HG02885 (cell line): ENCODE results near the gene RBFOX2.

ENCODE experiments used
- ATAC-seq: cut with Tn5 transposase; IDR thresholded peaks from one replicate; pipeline ENCODE4 v1.9.1; 2021; ENCODE audit warnings: mild to moderate bottlenecking; ENCODE audit not compliant: unreplicated experiment, poor library complexity

Gene RBFOX2

DNA sequence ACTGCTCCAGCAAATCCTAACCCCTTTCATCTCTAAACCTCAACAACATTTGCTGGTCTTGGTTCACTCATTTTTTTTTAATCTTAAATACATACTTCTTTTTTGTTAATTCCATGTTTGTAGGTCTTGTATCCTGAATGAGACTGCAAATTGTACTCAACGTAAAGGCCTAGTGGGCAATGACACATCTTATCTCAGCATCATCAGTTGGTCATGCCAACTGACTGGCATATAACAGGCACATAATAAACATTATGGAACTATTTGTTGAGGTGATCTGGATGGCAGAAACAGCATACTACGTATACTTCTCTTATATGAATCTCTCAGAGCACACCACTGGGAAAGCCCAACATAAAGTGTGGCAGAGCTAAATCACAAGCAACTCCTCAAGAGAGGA, 116.7 kb downstream of the RBFOX2 start:
- ATAC-seq = no peak

DNA sequence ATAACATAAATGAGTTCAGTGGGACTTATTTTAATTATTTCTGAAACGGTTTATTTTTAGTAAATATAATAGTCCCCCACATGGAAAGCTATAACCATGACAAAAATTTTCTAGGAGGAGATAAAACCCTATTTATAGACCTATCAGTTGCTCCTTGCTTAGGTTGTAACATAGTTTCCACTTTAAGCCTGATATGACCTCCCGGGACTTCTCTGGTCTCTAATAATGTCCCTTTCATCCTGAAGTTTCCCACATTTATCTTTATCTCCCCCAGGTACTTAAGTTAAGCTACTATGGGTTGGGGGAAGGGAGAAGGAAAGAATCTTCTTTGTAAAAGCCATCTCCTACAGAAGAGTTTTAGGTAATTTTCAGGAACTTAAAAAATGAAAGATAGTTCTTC, 117.7 kb downstream of the RBFOX2 start:
- no peak for ATAC-seq

GRCh38 chr22:35910003-35910769, 118.4 kb downstream of the RBFOX2 start:
- ATAC-seq = no peak

DNA sequence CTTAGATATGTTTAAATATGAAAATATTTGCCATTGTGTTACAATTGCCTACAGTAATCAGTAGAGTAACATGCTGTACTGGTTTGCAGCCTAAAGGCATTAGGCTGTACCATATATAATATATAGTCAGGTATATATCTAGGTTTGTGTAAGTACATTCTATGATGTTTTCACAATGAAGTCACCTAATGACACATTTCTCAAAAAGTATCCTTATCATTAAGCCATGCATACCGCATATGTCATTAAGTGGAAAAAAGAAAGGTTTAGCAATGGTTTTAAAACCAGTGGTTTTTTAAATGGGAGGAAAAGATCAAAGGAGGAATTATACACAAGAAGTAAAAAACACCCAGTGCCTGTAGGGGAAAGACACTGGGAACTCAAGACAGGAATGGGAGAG, 122.7 kb downstream of the RBFOX2 start:
- ATAC-seq = no peak

GRCh38 chr22:35904752-35905151, 123.9 kb downstream of the RBFOX2 start:
- no peak for ATAC-seq

GRCh38 chr22:35904336-35904692, 124.3 kb downstream of the RBFOX2 start:
- no peak for ATAC-seq

GRCh38 chr22:35903571-35904335, 124.9 kb downstream of the RBFOX2 start:
- no peak for ATAC-seq

GRCh38 chr22:35900483-35901168, 128.0 kb downstream of the RBFOX2 start:
- no peak for ATAC-seq

DNA sequence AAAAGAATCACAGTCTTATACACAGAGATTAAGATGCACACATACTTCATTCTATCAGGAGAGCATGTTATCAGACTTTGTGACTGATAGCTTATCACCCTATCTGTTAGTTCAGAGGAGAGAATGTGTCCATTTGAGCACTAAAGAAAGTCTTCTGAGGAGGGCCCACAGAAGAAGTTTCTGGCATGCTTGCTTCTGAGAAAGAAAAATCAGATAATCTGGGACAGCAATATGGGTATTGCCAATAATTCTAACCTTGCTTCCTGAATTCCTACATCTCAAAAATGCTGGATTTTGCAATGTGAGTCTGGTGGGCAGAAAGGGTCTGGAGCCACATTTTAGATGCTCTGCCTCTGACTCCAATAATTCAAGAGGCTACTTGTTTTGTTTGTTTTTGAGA, 128.9 kb downstream of the RBFOX2 start:
- no peak for ATAC-seq

DNA sequence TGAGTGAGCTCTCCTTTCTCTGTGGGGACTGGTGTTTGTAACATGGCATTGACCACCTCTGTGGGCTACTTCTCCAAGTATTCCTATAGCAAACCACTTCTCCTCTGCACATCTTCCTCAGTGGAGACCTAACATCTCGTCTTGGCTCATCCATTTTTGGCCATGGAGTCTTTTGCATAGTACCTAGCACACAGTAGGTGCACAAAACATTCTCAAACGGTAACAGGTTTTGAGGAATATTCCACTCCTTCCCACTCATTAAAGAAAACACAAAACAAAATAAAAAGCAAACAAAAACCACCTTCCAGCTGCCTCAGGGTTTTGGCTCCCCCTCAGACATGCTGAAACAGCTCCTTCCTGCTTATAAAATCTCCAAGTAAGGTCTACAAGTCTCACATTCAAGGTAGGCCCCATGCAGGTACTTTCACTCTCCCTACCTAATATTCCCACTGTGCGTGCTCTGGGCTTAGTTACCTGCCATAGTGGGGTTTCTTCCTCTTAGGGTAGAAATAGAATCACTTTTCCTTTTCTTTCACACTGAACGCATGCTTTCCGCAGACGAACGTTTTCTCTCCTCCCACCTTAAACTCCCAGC, 132.4 kb downstream of the RBFOX2 start:
- no peak for ATAC-seq

DNA sequence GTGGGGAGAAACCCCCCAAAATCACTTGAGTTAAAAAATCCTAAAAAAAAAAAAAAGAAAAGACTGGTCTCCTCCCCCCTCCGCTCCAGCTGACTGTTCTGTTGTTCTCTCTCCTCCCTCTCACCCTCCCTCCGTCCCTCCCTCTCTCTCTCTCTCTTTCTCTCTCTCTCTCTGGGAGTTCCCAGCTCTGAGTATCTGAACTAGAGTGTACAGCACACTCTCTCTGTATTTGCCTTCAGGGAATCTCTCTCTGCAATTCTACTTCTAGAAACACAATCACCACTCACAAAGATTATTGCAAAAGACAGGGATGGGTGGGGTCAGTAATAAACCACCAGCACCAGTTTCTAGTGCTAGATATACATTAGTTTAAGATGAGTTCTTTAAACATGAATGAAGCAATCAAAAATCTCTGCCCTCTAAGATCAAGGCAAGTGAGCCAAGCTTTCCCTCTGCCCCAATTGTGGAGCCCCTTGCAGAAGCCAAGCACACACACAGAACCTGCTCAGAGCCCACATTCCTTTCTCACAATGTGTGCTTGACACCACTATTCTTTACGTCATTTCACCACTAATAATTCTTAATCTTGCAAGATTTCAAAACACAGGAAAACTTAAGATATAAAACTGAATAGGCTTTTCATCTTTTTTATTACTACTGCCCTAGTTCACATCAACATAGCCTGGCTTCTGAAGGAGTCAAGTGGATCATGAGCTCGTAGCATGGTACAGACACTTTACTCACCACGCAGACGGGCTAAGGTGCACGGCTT, 133.5 kb downstream of the RBFOX2 start:
- no peak for ATAC-seq

DNA sequence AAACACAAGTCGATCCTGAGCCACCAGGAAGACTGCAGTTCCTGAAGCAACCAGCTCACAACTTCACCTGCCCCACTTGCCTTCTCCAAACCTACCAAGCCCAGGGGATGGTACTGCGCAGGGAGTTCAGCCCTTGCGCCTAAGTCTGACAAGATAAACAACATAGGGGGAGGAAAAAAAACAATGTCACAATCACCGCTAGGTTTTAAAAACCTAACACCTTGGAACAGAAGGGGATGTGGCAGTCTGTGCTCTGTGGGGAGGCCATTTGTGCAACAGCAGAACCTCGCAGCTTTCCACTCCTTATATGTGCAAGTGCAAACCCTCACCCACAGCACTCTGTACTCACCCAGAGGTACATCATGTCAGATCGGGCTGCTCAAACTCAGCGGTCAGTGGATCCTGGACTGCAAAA, 134.2 kb downstream of the RBFOX2 start:
- no peak for ATAC-seq

DNA sequence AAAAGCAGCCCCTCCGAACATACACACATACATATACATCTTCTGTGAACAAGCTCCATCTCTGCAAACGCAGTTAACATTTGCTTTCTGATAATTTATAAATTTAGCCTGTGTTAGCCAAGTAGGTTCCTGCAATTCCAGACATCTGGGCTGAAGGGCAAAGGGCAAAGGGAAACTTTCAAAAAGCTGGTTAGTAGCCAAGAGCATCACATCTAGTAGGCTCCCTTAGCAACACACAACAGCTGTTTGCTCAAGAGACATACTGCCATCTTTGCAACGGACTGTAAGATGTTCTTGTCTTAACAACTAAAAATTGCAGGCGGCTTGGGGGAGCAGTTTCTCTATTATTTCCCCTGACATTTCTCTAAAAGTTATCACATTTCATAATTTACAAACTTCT, 134.9 kb downstream of the RBFOX2 start:
- ATAC-seq = no peak

GRCh38 chr22:35892192-35892591, 136.4 kb downstream of the RBFOX2 start:
- no peak for ATAC-seq

DNA sequence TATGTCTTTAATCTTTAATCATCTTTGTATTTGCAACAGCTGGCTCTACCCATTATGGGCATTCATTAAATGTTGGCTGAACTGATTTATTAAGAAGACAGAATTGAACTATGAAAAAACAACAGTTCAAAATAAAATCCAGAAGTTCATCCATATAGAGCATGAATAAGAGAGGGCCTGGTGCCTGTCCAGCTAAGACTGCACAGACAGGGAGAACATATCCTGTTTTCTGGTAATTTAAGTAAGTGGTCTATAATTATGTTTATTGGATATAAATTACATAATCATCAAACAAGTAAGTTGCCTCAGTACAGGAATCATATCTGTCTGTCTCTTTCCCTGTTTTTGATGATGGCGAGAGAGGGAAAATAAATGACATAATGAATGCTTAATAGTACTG, 137.2 kb downstream of the RBFOX2 start:
- ATAC-seq = no peak

- no peak for ATAC-seq
Measured at GRCh38 chr22:35889071-35889470, 139.6 kb downstream of the RBFOX2 start.

DNA sequence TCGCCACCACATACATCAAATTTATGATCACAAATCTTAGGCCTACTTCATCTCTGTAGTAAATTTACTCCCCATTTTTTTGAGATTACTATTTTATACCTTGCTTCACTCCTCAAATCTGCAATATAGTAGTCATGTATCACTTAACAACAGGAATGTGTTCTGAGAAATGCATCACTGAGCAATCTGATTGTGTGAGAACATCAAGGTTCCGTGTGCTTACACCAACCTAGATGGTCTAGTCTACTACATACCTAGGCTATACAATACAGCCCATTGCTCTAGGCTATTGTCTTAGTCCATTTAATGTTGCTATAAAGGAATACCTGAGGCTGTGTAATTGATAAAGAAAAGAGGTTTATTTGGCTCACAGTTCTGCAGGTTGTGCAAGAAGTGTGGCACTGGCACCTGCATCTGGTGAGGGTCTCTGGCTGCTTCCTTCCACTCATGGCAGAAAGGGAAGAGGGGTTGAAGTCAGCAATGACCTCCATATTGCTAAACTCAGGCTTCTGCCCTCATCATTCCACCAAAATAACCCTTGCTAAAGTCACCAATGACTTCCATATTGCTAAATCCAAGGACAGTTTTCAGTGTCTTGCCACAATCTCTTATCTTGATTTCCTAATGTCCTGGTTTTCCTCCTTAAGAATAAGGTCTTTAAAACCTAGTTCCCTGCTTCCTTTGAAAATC, 140.3 kb downstream of the RBFOX2 start:
- ATAC-seq = no peak

- no peak for ATAC-seq
Measured at GRCh38 chr22:35887296-35887875, 141.2 kb downstream of the RBFOX2 start.

GRCh38 chr22:35886309-35886708, 142.3 kb downstream of the RBFOX2 start:
- no peak for ATAC-seq
